ENCODE results near the gene RALGDS.

RALGDS gene

GRCh38 chr9:133048595-133048994 is 72.4 kb downstream of the RALGDS start:
- peak in 1 of 2 experiments; percentile 30 for DNase-seq
